Upper lobe of left lung (tissue), 6 donors: Measurements from ENCODE around the gene NANOS2. TPM values are rescaled to one million over a fixed set of nuclear protein-coding genes. Genes with fewer than 3 reads are reported as not detected.
"Not testable (repeated sequence)": the region's sequence is repeated elsewhere in the genome, so short reads cannot be mapped to it uniquely, and the experiment has no call there.

ENCODE experiments used
- ATAC-seq, 2 donors: fragments of 200-7000 bp; cut with Tn5 transposase; one replicate each; pipeline ENCODE4 v1.9.1; 2022; ENCODE audit warnings: mild to moderate bottlenecking in 2 of 2, moderate library complexity in 2 of 2; ENCODE audit not compliant: low FRiP score in 2 of 2
- DNase-seq, 2 donors: peaks; one replicate each; pipeline ENCODE4 v3.0.0-alpha.2; 2019 to 2020
- H3K27ac ChIP-seq, 4 donors: fragments of 200-600 bp; sonication (generic); one replicate each; pipeline ENCODE4 v1.5.1; 2016 to 2019
- H3K27me3 ChIP-seq, 4 donors: fragments of 200-600 bp; sonication (generic); one replicate each; pipeline ENCODE4 v1.5.1; 2017 to 2019
- H3K36me3 ChIP-seq, 4 donors: fragments of 200-600 bp; sonication (generic); one replicate each; pipeline ENCODE4 v1.5.1; 2016 to 2019
- H3K4me1 ChIP-seq, 4 donors: fragments of 200-600 bp; sonication (generic); one replicate each; pipeline ENCODE4 v1.5.1; 2018 to 2019
- H3K4me3 ChIP-seq, 4 donors: fragments of 200-600 bp; sonication (generic); one replicate each; pipeline ENCODE4 v1.5.1; 2017 to 2019; ENCODE audit warnings: mild to moderate bottlenecking in 2 of 4, moderate library complexity in 1 of 4
- H3K9me3 ChIP-seq, 4 donors: fragments of 200-600 bp; sonication (generic); one replicate each; pipeline ENCODE4 v1.5.1; 2018 to 2019
- EP300 ChIP-seq, 4 donors: sonication (generic); formaldehyde crosslinking; IDR thresholded peaks; one replicate each; pipeline ENCODE4 v1.5.1; 2017; ENCODE audit warnings: antibody characterized with exemption in 4 of 4, control low read depth in 2 of 4
- POLR2A ChIP-seq, 4 donors: fragments of 450-650 bp; IDR thresholded peaks; one replicate each; pipeline ENCODE4 v1.5.1; 2016 to 2017; ENCODE audit warnings: antibody characterized with exemption in 4 of 4, mild to moderate bottlenecking in 2 of 4
- POLR2AphosphoS5 ChIP-seq, 2 donors: sonication (generic); formaldehyde crosslinking; IDR thresholded peaks; one replicate each; pipeline ENCODE4 v1.5.1; 2017; ENCODE audit warnings: antibody characterized with exemption in 2 of 2
- WGBS, 2 donors: methylation state at CpG; one replicate each; pipeline ENCODE4 v1.1.5; 2017 to 2018; 5-methylcytosine and 5-hydroxymethylcytosine counted together
- total RNA-seq, 6 donors: library from RNA; depleted of rRNA in 4 of 6; stranded (reverse); fragments of >200 nt in 4 of 6; gene quantifications; one replicate each; pipeline versions ENCODE4 v1.1.0 to v1.2.1, GENCODE V29; 2016 to 2021
- TF ChIP-seq, protein P1 (sequence below), 6 experiments: fragments of 450-650 bp in 4 of 6; fragments of 200-600 bp in 2 of 6; sonication (generic) in 2 of 6; IDR thresholded peaks; one replicate each; pipeline ENCODE4 v1.5.1; 2016 to 2019; ENCODE audit warnings: antibody characterized with exemption in 6 of 6
- donor health status: DM: no; HTN: no; CAD: no; lungs with moderate emphysema.
- donor health status: DM: no; HTN: yes; CAD: no; lungs with severe emphysema.

NANOS2 gene
- total RNA-seq, 6 donors from 2014 or later: not detected

DNA sequence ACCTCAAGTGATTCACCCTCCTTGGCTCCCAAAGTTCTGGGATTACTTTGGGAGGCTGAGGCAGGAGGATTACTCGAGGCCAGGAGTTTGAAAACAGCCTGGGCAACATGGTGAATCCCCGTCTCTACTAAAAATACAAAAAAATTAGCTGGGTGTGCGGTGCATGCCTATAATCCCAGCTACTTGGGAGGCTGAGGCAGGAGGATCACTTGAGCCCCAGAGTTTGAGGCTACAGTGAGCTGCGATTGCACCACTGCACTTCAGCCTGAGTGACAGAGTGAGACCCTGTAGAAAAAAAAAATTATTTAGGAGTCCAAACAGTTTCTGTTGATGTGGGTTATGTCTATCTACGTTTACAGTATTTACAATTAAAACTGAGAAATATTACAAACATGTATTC lies 43.8 kb downstream of the NANOS2 start:
- Histone ChIP-seq H3K9me3 (no peaks in the 10 kb centered on the region), H3K4me1 (no peaks in the 10 kb centered on the region), H3K36me3 (no peaks in the 10 kb centered on the region), H3K4me3 (no peak overlapping the region), H3K27ac (no peak overlapping the region), H3K27me3 (no peaks in the 10 kb centered on the region)
- WGBS, 2 donors: 84 to 87% methylated on average over 5 of the region's 5 CpGs
- ATAC-seq: no peak
- TF ChIP-seq EP300 (IDR thresholded peaks at IDR 0.05) (no peak), POLR2A (IDR thresholded peaks at IDR 0.05) (no peak), POLR2AphosphoS5 (IDR thresholded peaks at IDR 0.05) (no peak)
- TF ChIP-seq, protein P1, sequence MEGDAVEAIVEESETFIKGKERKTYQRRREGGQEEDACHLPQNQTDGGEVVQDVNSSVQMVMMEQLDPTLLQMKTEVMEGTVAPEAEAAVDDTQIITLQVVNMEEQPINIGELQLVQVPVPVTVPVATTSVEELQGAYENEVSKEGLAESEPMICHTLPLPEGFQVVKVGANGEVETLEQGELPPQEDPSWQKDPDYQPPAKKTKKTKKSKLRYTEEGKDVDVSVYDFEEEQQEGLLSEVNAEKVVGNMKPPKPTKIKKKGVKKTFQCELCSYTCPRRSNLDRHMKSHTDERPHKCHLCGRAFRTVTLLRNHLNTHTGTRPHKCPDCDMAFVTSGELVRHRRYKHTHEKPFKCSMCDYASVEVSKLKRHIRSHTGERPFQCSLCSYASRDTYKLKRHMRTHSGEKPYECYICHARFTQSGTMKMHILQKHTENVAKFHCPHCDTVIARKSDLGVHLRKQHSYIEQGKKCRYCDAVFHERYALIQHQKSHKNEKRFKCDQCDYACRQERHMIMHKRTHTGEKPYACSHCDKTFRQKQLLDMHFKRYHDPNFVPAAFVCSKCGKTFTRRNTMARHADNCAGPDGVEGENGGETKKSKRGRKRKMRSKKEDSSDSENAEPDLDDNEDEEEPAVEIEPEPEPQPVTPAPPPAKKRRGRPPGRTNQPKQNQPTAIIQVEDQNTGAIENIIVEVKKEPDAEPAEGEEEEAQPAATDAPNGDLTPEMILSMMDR (IDR thresholded peaks at IDR 0.05): no peak
- no peak for DNase-seq

DNA sequence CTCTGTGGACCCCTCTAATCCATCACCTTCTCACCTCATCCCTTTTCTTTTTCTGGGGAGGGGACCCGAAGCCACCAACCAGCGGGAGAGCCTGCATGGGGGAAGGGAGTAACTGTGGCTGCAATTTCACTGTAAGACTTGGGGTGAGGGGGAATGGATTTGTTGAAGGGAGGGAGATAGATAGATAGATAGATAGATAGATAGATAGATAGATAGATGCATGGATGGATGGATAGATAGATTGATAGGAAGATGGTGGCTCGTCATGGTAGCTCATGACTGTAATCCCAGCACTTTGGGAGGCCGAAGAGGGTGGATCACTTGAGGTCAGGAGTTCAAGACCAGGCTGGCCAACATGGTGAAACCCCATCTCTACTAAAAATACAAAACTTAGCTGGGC lies 47.3 kb downstream of the NANOS2 start:
- ATAC-seq, H3K27ac ChIP-seq, H3K4me3 ChIP-seq, DNase-seq, H3K36me3 ChIP-seq, H3K9me3 ChIP-seq: not testable (repeated sequence)
- peaks cover 0 to 11% (median 5%) of the 10 kb centered on the region in 4 donors for H3K27me3 ChIP-seq
- peaks cover 8 to 16% (median 12%) of the 10 kb centered on the region in 4 donors for H3K4me1 ChIP-seq
- 78 to 83% methylated on average over 4 of the region's 4 CpGs for WGBS, 2 donors

DNA sequence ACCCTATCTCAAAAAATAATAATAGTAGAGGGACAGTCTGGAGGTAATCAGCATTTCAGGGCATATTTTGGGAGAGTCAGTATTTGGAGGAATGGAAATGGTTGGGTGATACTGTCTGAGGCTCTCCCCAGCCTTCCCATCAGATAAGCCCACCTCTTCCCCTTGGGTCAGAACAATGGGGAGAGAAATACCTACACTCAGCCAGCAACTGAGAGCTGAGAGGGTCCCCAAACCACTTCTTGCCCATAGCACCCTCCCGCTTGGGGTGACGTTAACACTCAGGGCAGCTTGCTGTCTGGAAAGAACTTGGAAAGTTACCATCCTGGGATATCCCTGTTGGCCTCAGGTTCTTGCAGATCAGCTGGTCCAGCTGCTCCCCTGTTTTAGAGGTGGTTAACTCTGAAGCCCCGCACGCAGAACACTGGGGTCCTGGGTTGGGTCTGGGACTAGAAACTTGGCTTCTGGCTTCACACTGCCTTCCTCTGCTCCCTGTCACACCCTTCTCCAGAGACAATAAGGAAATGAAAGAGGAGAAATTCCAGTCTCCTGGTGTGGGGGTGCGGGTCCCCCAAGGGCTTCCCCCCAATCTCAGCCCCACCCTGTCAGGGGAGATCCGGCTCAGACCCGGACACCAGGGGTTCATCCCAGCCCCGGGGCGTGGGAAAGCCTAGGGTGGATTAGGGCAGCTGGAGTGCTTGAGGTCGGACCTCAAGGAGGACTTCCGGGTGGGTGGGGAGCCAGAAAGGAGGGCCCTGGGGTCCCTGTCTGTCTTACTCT lies 48.0 kb downstream of the NANOS2 start:
- peaks cover 14 to 22% (median 18%) of the 10 kb centered on the region in 4 donors for H3K4me1 ChIP-seq
- no peak for ATAC-seq
- no peaks in the 10 kb centered on the region for H3K9me3 ChIP-seq
- TF ChIP-seq, protein P1 (IDR thresholded peaks at IDR 0.05): no peak
- TF ChIP-seq EP300 (IDR thresholded peaks at IDR 0.05) (no peak), POLR2A (IDR thresholded peaks at IDR 0.05) (no peak), POLR2AphosphoS5 (IDR thresholded peaks at IDR 0.05) (no peak)
- peaks cover 0 to 11% (median 5%) of the 10 kb centered on the region in 4 donors for H3K27me3 ChIP-seq
- H3K36me3 ChIP-seq: no peaks in the 10 kb centered on the region
- no peak overlapping the region for H3K4me3 ChIP-seq
- 71 to 80% methylated on average over 7 to 10 of the region's 11 CpGs for WGBS, 2 donors
- DNase-seq: no peak
- no peak overlapping the region for H3K27ac ChIP-seq

DNA sequence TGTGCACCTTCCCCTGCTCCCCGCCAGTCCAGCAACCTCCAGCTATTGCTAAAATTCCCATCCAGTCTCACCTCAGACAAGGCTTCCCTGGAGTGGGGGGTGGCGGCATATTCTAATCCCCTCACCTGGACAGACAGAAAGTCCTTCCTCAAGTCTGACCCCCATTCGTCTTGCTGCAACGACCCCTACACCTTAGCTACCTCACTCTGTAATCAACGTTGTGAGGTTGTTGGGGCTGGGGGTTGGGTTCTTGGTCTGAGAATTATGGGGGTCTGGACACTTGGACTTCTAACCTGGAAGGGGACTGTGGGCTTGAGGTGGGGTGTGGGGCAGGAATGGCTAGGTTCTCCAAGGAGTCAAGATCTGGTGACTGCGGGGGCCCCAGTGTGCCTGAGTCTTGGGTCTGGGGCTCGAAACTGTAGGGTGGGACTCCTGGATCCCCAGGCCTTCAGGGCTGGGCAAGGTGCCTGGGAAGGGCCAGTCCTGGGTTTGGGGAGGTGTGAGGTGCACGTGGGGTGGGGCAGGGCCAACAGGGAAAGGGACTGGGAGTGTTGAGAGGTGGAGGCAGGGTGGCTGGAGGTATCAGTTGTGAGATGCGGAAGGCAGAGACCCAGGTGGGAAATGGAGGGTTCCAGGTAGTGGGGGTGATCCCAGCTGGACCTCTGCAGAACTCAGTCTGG lies 49.2 kb downstream of the NANOS2 start:
- ATAC-seq (no peak), DNase-seq (no peak)
- TF ChIP-seq POLR2AphosphoS5 (IDR thresholded peaks at IDR 0.05) (no peak), EP300 (IDR thresholded peaks at IDR 0.05) (no peak), POLR2A (IDR thresholded peaks at IDR 0.05) (no peak)
- TF ChIP-seq, protein P1 (IDR thresholded peaks at IDR 0.05): no peak
- Histone ChIP-seq H3K27ac (no peak overlapping the region), H3K4me3 (no peak overlapping the region), H3K27me3 (peaks cover 0 to 11% (median 5%) of the 10 kb centered on the region in 4 donors), H3K4me1 (peaks cover 17 to 33% (median 27%) of the 10 kb centered on the region in 4 donors), H3K36me3 (no peaks in the 10 kb centered on the region), H3K9me3 (no peaks in the 10 kb centered on the region)
- 73 to 79% methylated on average over 7 to 9 of the region's 9 CpGs for WGBS, 2 donors

DNA sequence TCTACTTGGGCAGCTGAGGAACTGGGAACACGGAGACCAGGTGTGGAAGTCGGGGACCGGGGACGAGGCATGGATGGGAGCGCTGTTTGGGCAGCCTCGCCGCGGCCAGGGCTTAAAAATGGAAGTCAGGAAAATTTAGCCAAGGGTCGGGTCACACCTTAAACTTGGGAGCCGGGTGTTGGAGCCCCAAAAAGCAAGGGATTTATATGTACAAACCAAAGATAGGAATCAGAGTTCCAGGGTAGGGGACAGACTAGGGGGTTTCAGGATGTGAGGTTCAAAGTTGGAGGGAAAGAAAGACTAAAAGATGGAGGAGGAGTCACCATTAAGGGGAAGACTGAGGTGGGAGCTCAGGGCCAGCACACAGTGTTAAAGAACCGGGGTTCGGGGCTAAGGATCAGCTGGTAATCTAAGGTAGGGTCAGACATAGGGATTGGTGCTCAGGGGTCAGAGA lies 49.9 kb downstream of the NANOS2 start:
- Histone ChIP-seq H3K36me3 (peaks cover 0 to under 1% (median under 1%) of the 10 kb centered on the region in 4 donors), H3K27ac (no peak overlapping the region), H3K9me3 (no peaks in the 10 kb centered on the region), H3K27me3 (peaks cover 0 to 11% (median 5%) of the 10 kb centered on the region in 4 donors), H3K4me1 (peaks cover 17 to 33% (median 27%) of the 10 kb centered on the region in 4 donors), H3K4me3 (peak overlapping the region in 3 of 4 donors; percentile 78 to 89 (median 86))
- no peak for DNase-seq
- WGBS, 2 donors: 40 to 49% methylated on average over 12 of the region's 12 CpGs
- TF ChIP-seq, protein P1 (IDR thresholded peaks at IDR 0.05): no peak
- no peak for TF ChIP-seq POLR2A (IDR thresholded peaks at IDR 0.05)
- no peak for TF ChIP-seq EP300 (IDR thresholded peaks at IDR 0.05)
- no peak for TF ChIP-seq POLR2AphosphoS5 (IDR thresholded peaks at IDR 0.05)
- no peak for ATAC-seq
